Posterior vena cava (tissue), 2 donors: Measurements from ENCODE around the gene PPP4R1. TPM values are rescaled to one million over a fixed set of nuclear protein-coding genes. Genes with fewer than 3 reads are reported as not detected.
"Not testable (repeated sequence)": the region's sequence is repeated elsewhere in the genome, so short reads cannot be mapped to it uniquely, and the experiment has no call there.

ENCODE experiments used
- DNase-seq: peaks from one replicate; pipeline ENCODE4 v3.0.0-alpha.2; 2020; ENCODE audit warnings: low spot score
- intact Hi-C, 2 donors: fragments of 100-400 bp; cut with DNase I; formaldehyde crosslinking; loops; one replicate each; pipeline versions ENCODE4 v1.14.1 to v1.14.2; 2022 to 2023
- long read RNA-seq, 2 donors: library from polyadenylated mRNA; unstranded; transcript quantifications; one replicate each; pipeline ENCODE4 v2.0.0, GENCODE V29; 2020 to 2021
- total RNA-seq, 2 donors: library from RNA; stranded (reverse); fragmentation: NEBNext Ultra II Directional; extraction: Animal tissue kit (Norgen Biotek cat#: 25700); gene quantifications; one replicate each; pipeline ENCODE4 v1.2.1, GENCODE V29; 2021
- donor health status: DM: yes; HTN: yes; CAD: no.
- donor health status: DM: yes; HTN: yes; CAD: no.

PPP4R1 gene, protein sequence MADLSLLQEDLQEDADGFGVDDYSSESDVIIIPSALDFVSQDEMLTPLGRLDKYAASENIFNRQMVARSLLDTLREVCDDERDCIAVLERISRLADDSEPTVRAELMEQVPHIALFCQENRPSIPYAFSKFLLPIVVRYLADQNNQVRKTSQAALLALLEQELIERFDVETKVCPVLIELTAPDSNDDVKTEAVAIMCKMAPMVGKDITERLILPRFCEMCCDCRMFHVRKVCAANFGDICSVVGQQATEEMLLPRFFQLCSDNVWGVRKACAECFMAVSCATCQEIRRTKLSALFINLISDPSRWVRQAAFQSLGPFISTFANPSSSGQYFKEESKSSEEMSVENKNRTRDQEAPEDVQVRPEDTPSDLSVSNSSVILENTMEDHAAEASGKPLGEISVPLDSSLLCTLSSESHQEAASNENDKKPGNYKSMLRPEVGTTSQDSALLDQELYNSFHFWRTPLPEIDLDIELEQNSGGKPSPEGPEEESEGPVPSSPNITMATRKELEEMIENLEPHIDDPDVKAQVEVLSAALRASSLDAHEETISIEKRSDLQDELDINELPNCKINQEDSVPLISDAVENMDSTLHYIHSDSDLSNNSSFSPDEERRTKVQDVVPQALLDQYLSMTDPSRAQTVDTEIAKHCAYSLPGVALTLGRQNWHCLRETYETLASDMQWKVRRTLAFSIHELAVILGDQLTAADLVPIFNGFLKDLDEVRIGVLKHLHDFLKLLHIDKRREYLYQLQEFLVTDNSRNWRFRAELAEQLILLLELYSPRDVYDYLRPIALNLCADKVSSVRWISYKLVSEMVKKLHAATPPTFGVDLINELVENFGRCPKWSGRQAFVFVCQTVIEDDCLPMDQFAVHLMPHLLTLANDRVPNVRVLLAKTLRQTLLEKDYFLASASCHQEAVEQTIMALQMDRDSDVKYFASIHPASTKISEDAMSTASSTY
- total RNA-seq: 100 to 1,000 TPM in 1 of 2 donors, 10 to 100 TPM in 1; 84.0 to 108 TPM
- long read RNA-seq, donor 1, transcript PPP4R1-202 (20 exons, 3,885 nt): major isoform, 5 of 17 reads
- long read RNA-seq, donor 1, partial matches to known transcripts: 2 of 17 reads
- long read RNA-seq, donor 1, other reads (novel, unspliced or antisense): 8 of 17 reads
- long read RNA-seq, donor 2, transcript PPP4R1-202 (20 exons, 3,885 nt): major isoform, 7 of 20 reads
- long read RNA-seq, donor 2, partial matches to known transcripts: 8 of 20 reads
- long read RNA-seq, donor 2, other reads (novel, unspliced or antisense): 2 of 20 reads

DNA sequence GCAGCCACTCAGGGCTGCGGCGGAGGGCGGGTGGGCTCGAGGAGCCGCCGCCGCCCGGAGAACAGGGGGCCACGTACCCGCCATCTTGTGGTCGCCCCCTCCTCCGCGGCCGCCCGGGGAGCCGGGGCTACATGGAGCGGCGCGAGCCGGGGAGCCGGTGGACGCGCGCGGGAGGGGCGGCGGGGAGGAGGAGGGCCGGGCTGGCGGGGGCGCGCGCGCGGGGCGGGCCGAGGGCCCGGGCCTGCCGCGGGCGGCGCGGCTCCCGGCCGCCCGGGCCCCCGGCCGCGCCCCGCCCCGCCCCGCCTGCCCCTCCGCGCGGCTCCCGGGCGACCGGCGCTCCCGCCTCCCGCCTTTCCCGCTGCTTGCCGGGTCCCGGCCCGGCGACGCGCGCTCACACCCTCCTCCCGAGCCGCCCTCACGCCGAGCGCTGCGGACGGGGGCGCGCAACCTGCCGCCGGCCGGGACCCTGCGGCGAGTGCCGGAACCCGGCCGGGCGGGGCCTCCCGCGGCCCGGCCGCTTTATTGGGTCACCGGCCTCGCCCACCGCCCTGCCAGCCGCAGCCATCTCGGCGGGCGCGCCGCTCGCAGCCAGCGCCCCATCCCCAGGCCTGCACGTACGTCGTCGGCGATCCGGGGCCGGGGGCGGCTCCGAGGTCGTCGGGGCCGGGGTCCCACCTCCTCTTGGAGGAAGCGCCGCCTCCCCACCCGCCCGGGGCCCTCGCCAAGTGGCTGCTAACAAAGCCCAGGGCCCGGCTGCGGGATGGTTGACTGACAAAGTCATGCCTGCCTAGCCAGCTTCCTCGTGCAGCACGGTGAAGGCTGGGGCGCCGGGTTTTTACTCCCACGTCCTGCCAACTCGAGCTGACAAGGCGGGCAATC is at the start of gene PPP4R1:
TSS of gene PPP4R1 (minus strand) at position 159 of the 879 bp plus-strand sequence. CDS start at position 84, 75 bp downstream.
- intact Hi-C loops: no loop called here
- DNase-seq: peak; percentile 93

DNA sequence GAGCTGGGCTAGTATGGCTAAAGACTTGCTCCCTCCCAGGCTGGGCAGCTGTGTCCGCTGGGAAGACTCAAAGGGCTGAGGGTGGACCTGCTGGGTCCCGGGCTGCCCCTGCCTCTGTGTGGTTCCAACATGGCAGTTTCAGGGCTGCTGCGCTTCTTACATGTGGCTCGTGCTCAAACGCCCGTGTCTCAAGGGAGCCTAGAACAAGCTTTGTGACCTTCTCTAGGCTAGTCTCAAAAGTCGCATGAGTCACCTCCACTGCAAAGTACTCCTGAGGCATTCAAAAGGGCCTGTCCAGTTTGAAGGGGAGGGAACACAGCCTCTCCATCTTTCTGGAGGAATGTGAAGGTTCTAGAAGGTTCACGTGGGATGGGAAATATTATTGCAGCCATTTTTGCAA is 49.0 kb upstream of the PPP4R1 start:
- intact Hi-C loops: no loop called here
- DNase-seq: no peak

DNA sequence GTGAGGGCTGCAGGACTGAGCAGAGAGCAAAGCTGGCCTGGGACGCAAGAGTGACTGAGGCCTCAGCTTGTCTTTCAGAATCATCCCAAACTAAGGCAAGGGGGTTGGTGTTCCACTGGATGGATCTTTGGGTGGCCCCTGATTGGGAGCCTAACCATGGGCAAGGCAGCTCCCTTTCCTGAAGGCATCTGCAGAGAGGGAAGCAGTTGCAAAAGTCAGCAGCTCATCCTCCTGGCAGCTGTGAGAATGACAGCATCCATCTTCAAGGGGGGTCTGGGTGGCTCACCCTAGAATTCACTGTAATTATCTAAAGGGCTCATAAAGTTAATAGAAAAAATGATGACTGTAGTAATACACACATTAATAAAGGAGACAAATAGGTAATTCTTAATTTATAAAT is 47.2 kb upstream of the PPP4R1 start:
- no peak for DNase-seq
- intact Hi-C loops: no loop called here

DNA sequence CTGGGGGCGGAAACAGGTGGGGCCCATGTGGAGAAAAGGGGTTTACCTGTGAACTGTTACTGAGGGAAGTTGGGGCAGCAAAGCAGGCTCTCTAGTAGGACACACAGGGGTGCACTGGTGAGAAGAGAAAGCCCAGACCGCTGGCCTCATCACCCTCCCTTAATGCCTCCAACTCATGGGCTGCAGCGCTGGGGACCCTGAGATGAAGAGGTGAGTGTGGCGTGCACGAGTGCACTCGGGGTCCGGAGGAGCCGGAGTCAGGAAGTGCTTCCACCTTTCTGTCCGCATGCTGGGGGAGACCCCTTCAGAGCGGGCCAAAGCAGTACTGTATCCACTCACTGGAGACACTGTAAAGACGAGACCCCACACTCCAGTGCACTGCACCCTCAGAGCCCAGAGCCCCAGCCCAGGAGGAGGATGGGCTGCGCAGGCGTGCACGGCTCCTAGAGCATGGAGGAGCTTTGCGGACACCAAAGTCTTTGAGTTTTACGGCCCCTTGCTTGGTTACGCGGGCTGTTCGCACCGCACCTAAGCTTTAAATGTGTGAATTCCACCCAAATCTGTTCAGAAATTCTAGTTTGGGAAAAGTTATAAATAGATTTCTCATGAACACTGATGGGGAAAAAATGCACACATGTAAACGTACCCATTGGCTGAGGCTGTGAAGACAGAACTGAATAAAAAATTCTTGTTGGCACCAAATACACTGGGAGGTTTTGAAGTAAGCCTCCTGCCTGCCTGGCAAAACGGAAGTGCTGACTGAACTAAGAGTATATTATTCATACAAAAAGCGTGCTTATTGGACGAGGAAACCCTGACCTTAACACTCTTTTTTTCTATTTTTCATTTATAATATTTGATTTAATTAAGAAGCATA is 45.4 kb upstream of the PPP4R1 start:
- no peak for DNase-seq
- intact Hi-C loops: no loop called here

DNA sequence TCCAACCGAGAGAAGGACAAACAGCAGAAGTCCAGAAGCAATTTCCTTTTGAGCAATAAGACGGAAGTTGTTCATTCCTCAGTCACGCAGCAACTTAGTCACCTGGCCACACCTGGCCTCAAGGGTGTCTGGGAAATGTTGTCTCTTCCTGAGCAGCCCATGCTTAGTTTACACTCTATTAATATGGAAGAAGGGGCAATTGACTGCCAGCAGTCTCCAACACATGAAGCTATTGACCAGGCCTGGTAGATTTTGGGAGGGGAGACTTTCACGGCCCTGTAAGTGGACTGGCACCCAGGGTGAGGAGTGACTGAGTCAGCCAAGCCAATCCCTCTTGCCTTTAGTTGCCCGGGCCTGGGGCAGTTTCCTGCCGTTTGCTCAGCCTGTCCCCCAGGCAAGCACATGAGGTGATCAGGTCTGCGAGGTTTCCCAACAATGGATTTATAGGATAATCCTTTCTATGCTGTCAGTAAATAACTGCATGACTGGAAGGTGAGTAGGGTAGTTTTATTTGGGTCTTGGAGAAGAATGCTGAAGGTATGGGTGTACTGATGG is 43.8 kb upstream of the PPP4R1 start:
- no peak for DNase-seq
- intact Hi-C loops: no loop called here

DNA sequence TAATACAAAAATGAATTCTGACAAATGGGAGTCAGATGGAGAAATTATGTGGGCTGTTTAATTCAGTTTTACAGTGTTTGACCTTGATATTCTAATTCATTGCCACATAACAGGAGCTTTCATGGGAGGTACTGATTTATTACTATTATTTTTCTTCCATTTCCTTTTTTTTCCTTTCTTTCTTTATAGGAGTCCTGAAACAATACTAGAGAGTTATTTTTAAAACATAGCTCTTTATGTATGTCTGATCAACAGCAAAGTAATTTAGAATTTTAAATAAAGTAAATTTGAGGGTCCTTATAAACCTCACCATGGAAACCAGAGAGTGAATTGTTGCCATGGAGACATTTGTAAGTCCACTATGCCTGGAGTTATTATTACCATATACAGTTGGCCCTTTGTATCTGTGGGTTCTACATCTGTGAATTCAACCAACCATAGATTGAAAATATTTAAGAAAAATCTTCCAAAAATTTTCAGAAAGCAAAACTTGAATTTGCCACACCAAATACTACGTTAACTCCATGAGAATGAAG is 40.9 kb upstream of the PPP4R1 start:
- intact Hi-C loops: no loop called here
- DNase-seq: no peak

DNA sequence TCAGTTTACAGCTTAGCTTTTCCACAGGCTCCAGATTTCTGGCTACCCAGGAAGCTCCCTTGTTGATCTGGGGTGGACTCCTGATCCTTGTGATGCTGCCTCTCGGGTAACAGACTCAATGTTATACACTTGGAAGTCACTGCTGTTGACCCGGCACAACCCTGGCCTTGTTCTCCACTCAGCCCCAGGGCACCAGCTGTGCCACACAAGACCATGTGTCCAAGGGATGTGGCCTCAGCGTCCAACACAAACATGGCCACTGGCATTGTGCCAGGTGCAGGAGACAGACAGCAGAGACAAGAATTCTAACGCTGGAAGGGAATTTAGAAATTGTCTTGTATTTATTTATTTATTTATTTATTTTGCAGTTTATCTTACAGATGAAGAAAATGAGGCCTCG is 39.0 kb upstream of the PPP4R1 start:
- no peak for DNase-seq
- intact Hi-C loops: no loop called here

DNA sequence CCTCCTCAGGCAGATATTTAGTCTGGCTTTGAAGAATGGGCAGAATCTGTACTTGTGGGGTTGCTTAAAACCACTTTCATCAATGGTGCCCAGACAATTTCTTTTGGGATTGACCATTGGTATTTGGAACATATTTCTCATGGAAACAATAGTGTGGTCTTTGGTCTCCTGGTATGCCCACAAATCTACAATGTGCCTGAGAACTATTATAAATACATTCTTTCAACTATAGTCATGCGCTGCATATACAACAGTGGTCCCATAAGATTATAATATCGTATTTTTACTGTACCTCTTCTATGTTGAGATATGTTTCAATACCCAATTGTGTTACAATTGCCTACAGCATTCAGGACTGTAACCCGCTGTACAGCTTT is 34.8 kb upstream of the PPP4R1 start:
- no peak for DNase-seq

DNA sequence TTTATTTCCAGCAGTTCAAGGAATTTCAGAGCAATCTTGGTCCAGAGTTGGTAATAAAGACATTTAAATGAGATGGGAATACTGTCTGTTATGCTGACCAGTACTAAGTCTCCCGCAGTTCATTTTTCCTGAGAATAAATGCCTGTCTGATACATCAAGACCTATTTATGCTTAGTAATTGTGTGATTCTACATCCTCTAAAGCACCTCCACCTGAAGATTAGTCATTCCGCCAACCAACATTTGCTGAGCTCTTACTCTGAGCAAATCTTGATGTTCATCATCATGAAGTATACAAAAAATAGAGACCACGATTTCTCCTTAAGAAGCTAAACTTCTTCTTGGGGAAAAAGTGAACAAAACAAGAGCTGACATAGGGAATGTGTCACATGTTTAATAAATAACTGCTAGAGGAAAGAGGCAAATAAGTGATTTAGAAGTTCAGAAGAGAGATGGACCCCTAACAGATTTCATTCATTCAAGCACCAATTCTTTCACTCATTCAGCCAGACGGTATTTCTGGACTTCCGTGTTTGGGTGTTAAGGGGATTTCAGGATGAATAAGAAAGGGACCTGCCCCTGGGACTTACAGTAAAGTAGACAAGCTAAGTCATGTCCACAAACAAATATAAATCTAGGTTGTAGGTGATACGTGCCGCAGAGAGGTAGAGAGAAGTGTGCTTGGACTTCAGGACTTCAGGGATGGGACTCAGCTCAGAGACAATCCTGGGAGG is 34.2 kb upstream of the PPP4R1 start:
- no peak for DNase-seq
- intact Hi-C loops: no loop called here

More for the DNA sequence above, 34.8 kb upstream of the PPP4R1 start:
- intact Hi-C loops: no loop called here

DNA sequence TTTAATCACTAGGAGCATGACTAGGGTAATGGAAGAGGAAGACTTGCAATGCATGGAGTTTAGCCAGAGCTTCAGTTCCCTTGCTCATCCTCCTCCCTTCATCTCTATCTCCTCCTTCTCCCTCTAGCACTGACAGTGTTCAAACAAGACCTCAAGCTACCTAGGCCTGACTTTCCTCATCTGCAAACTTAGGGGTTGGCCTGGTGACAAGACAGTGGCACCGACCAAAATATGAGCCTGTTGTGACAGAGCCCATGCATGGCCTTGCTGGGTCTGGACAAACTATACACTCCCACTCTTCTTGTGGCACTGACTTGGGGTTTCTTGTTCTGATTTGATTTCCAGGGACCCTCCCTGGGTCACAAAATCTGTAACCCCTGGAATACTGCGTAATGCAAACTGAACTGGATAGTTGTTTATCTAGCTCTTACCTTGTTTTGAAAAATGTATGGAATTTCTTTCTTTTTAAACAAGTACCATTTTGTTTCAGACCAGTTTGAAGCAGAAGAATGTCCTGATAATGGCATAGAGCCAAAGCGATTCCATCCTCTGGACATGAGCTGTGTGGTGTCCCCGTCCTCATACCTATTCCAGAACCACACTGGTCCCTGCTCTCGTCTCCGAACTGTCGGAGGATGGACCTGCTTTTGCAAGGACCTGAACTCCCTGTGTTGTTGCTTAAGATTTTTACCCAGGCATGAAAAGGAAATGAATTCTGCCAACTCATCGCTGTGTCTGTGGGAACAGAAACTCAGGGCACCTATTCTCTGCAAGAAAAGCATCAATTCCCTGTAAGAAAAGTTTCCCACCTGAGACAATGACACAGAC is 33.4 kb upstream of the PPP4R1 start:
- no peak for DNase-seq
- intact Hi-C loops: no loop called here

DNA sequence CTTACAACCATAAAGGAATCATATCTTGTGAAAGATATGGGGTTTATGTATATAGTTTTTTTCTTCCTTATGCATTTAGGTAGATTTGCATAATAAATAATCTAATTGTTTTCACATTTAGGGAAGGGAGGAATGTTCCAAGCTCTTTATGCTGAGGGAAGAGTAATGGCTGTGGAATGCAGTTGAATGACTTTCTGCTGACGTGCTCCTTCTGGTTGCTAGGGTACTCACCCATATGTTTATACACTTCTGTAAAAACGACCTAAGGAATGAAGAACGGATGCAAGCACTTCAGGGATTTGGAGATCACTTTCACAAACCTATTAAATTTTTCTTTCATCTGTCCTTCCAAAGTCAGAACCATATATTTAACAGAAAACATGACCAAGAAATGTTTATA is 29.2 kb upstream of the PPP4R1 start:
- no peak for DNase-seq
- intact Hi-C loops: no loop called here

DNA sequence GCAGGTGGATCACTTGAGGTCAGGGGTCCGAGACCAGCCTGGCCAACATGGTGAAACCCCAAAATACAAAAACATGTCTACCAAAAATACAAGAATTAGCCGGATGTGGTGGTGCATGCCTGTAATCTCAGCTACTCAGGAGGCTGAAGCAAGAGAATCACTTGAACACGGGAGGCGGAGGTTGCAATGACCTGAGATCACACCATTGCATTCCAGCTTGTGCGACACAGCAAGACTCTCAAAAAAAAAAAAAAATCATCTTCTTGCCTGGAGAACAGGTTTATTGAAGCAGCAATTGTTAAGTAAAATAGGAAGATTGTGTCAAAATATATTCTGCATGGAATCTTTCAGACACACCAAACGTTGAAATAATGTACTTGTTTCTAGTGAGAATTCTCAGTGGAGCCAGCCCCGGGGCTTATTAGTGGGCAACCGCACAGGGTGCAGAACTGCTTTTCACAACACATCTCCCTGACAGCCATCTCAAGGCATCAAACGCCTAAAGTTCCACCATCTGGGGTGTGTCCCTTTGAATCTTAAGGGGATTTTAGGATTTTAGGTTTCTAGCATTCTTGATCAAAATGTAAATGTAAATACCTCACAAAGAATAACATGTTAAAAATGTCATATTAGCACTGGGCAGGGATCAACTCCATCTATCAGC is 28.6 kb upstream of the PPP4R1 start:
- intact Hi-C loops: no loop called here
- DNase-seq: no peak

DNA sequence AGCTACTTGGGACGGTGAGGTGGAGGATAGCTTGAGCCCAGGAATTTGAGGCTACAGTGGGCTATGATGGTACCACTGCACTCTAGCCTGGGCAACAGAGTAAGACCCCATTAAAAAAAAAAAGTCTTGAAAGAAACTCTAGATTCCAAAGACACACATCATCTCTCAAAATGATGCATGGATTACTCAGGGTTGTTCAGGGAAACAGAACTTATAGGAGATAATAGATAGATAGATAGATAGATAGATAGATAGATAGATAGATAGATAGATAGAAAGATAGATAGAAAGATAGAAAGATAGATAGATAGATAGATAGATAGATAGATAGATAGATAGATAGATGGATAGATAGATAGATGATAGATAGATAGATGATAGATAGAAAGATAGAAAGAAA is 26.7 kb upstream of the PPP4R1 start:
- DNase-seq, intact Hi-C loops: not testable (repeated sequence)

DNA sequence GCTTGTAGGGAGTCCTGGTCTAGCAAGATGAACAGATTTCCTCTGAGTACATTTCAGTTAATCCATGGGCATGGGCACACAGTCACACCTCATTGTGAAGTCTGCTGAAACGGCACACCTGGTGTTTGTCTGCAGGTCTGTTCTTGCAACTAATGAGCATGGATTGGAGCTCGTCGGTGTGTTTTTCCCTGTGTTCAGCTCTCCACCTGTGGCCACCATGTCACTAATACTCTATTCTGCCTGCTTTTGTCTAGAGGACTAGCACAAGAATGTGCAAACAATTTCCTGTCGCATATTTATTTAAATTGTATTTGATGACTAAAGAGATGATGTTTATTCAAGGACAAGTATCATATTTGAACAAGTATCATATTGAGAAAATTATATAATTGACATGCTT is 24.5 kb upstream of the PPP4R1 start:
- intact Hi-C loops: no loop called here
- DNase-seq: no peak

DNA sequence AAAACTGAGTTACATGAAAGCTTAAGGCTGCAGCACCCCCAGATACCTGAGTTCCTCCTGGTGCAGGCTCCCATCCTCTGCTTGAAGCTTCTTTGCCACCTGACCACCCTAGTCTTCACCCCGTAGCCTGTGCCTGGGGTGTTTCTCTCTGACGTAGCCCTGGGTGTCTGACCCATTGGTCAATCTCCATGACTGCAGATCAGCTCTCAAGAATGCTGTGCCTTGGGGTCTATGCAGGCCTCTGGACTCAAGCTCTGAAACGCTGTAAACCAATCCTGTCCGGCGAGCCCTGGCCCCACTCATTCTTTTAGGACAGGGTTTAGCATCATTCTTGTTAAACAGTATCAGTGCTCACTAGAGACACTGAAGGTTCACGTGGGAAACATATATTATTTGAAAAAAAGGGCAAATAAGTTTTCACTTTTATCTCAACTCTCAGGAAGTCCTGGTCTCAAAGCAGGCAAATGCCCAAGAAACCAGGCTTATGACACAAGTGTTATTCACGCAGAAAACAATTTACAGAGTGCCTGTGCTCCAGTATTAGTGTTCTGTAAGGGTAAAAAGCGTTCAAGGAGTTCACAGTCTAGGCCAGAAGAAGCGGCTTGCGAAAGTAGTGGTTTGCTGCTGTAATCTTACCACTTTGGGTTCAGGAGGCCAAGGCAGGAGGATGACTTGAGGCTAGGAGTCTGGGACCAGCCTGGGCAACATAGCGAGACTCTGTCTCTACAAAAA is 22.8 kb upstream of the PPP4R1 start:
- DNase-seq: no peak
- intact Hi-C loops: no loop called here
